IMR-90 (cell line): ENCODE measurements around the gene TEAD1. TPM values are rescaled to one million over a fixed set of nuclear protein-coding genes. Genes with fewer than 3 reads are reported as not detected.

ENCODE experiments used
- ATAC-seq: fragments of 200-7000 bp; cut with Tn5 transposase; 2 replicates; pipeline ENCODE4 v1.9.1; 2020; ENCODE audit warnings: low read depth, mild to moderate bottlenecking, moderate library complexity
- BruUV-seq: library from RNA; stranded (reverse); fragments of 400-500 nt; replicated peaks from 2 replicates; lab custom pipeline; 2021; lab: Mats Ljungman, UMichigan
- CTCF ChIA-PET: fragments of 300-600 bp; formaldehyde crosslinking; extraction: SDS; loops from one replicate; lab custom pipeline; 2021; ENCODE audit warnings: antibody characterized with exemption; lab: Yijun Ruan, JAX
- POLR2A ChIA-PET: fragments of 300-600 bp; sonication (Branson Sonifier 250); formaldehyde crosslinking; loops from one replicate; lab custom pipeline; 2022; ENCODE audit warnings: antibody characterized with exemption; ENCODE audit not compliant: unreplicated experiment; lab: Charles Lee
- DNase-seq: peaks from one replicate; pipeline ENCODE4 v3.0.0; 2013
- H2AFZ ChIP-seq: replicated peaks from 2 replicates; pipeline ENCODE3; 2013; ENCODE audit warnings: low read length, mild to moderate bottlenecking; ENCODE audit not compliant: poor library complexity
- H2AK5ac ChIP-seq: 2 replicates; pipeline ENCODE4 v1.6.1; 2013; ENCODE audit warnings: low read depth, low read length, inconsistent platforms
- H2AK9ac ChIP-seq: replicated peaks from 2 replicates; pipeline ENCODE3; 2013; ENCODE audit warnings: mild to moderate bottlenecking, low read depth, low read length, moderate library complexity; ENCODE audit not compliant: poor library complexity
- H2BK120ac ChIP-seq: 2 replicates; pipeline ENCODE4 v1.6.1; 2013; ENCODE audit warnings: low read depth, low read length, inconsistent platforms
- H2BK15ac ChIP-seq: 3 replicates; pipeline ENCODE4 v1.6.1; 2013; ENCODE audit warnings: low read depth, low read length, inconsistent platforms
- H2BK20ac ChIP-seq: 2 replicates; pipeline ENCODE4 v1.6.1; 2013; ENCODE audit warnings: low read depth, mild to moderate bottlenecking, inconsistent platforms, low read length, moderate library complexity
- H2BK5ac ChIP-seq: 2 replicates; pipeline ENCODE4 v1.6.1; 2013; ENCODE audit warnings: mild to moderate bottlenecking, low read depth, low read length, inconsistent platforms; ENCODE audit not compliant: poor library complexity, severe bottlenecking
- H3K14ac ChIP-seq: replicated peaks from 2 replicates; pipeline ENCODE4 v1.6.1; 2013; ENCODE audit warnings: low read depth, low read length, inconsistent platforms
- H3K18ac ChIP-seq: 2 replicates; pipeline ENCODE4 v1.6.1; 2013; ENCODE audit warnings: low read depth, low read length, control low read depth
- H3K23ac ChIP-seq: 2 replicates; pipeline ENCODE4 v1.6.1; 2013; ENCODE audit warnings: low read depth, low read length, inconsistent platforms
- H3K27ac ChIP-seq: 2 replicates; pipeline ENCODE4 v1.5.1; 2013; ENCODE audit warnings: mild to moderate bottlenecking, control low read depth, low read length; ENCODE audit not compliant: insufficient read depth
- H3K27me3 ChIP-seq: 2 replicates; pipeline ENCODE4 v1.6.1; 2013; ENCODE audit warnings: low read length; ENCODE audit not compliant: control insufficient read depth, insufficient read depth
- H3K36me3 ChIP-seq: 2 replicates; pipeline ENCODE4 v1.6.1; 2013; ENCODE audit warnings: low read length, mixed read lengths; ENCODE audit not compliant: control insufficient read depth, insufficient read depth
- H3K4ac ChIP-seq: 2 replicates; pipeline ENCODE4 v1.6.1; 2013; ENCODE audit warnings: low read depth, low read length, inconsistent platforms
- H3K4me1 ChIP-seq: 2 replicates; pipeline ENCODE4 v1.6.1; 2013; ENCODE audit warnings: low read length, mixed read lengths; ENCODE audit not compliant: control insufficient read depth, insufficient read depth
- H3K4me2 ChIP-seq: 2 replicates; pipeline ENCODE4 v1.6.1; 2013; ENCODE audit warnings: low read depth, mild to moderate bottlenecking, control low read depth, low read length, moderate library complexity
- H3K4me3 ChIP-seq: 2 replicates; pipeline ENCODE4 v1.5.1; 2013; ENCODE audit warnings: low read depth, mild to moderate bottlenecking, control low read depth, low read length, moderate library complexity; ENCODE audit not compliant: insufficient read depth
- H3K56ac ChIP-seq: 2 replicates; pipeline ENCODE4 v1.6.1; 2013; ENCODE audit warnings: low read length, inconsistent platforms; ENCODE audit not compliant: insufficient read depth; ENCODE audit errors: extremely low read depth
- H3K79me1 ChIP-seq, 2 experiments: 2 replicates each; pipeline ENCODE4 v1.6.1; 2013; ENCODE audit warnings: low read length in 2 of 2, inconsistent platforms in 1 of 2, low read depth in 1 of 2
- H3K9ac ChIP-seq: 2 replicates; pipeline ENCODE4 v1.6.1; 2013; ENCODE audit warnings: low read depth, low read length, control low read depth
- H3K9me1 ChIP-seq: 2 replicates; pipeline ENCODE4 v1.6.1; 2013; ENCODE audit warnings: low read length, inconsistent platforms; ENCODE audit not compliant: insufficient read depth
- H3K9me3 ChIP-seq: 2 replicates; pipeline ENCODE4 v1.6.1; 2013; ENCODE audit warnings: low read length; ENCODE audit not compliant: control insufficient read depth, insufficient read depth
- H4K20me1 ChIP-seq: 2 replicates; pipeline ENCODE4 v1.6.1; 2013; ENCODE audit warnings: low read length, inconsistent platforms; ENCODE audit not compliant: insufficient read depth
- H4K5ac ChIP-seq: 2 replicates; pipeline ENCODE4 v1.6.1; 2013; ENCODE audit warnings: mild to moderate bottlenecking, low read depth, low read length, control low read depth
- H4K8ac ChIP-seq, 2 experiments: 2 replicates each; pipeline ENCODE4 v1.6.1; 2013; ENCODE audit warnings: low read depth in 2 of 2, low read length in 2 of 2, control low read depth in 1 of 2, inconsistent platforms in 1 of 2
- H4K91ac ChIP-seq: 2 replicates; pipeline ENCODE4 v1.6.1; 2013; ENCODE audit warnings: low read depth, low read length, inconsistent platforms; ENCODE audit not compliant: insufficient read depth
- BHLHE40 ChIP-seq: fragments of 150-350 bp; IDR thresholded peaks from 2 replicates; pipeline ENCODE4 v1.6.1; 2016; ENCODE audit warnings: mild to moderate bottlenecking, low read depth, low read length
- CHD1 ChIP-seq: IDR thresholded peaks from 2 replicates; pipeline ENCODE4 v1.6.1; 2012; ENCODE audit warnings: low read depth, low read length, improper control_type of control experiment
- CTCF ChIP-seq: conservative IDR thresholded peaks from 2 replicates; pipeline ENCODE4 v1.5.1; 2012; ENCODE audit warnings: mild to moderate bottlenecking, low read depth, low read length, improper control_type of control experiment
- FOS ChIP-seq: fragments of 150-350 bp; IDR thresholded peaks from 2 replicates; pipeline ENCODE4 v1.6.1; 2016; ENCODE audit warnings: low read depth, low read length
- MAFK ChIP-seq: IDR thresholded peaks from 2 replicates; pipeline ENCODE4 v1.6.1; 2012; ENCODE audit warnings: low read depth, low read length, improper control_type of control experiment
- MAZ ChIP-seq: IDR thresholded peaks from 2 replicates; pipeline ENCODE4 v1.6.1; 2012; ENCODE audit warnings: low read depth, mild to moderate bottlenecking, low read length, improper control_type of control experiment, moderate library complexity, borderline replicate concordance
- NFE2L2 ChIP-seq: fragments of 150-350 bp; IDR thresholded peaks from 2 replicates; pipeline ENCODE4 v1.6.1; 2016; ENCODE audit warnings: low read depth, mild to moderate bottlenecking, low read length
- POLR2A ChIP-seq: IDR thresholded peaks from 2 replicates; pipeline ENCODE4 v1.6.1; 2012; ENCODE audit warnings: mild to moderate bottlenecking, low read depth, low read length
- RAD21 ChIP-seq: IDR thresholded peaks from 2 replicates; pipeline ENCODE4 v1.6.1; 2012; ENCODE audit warnings: low read length, improper control_type of control experiment
- RCOR1 ChIP-seq: IDR thresholded peaks from 2 replicates; pipeline ENCODE4 v1.6.1; 2012; ENCODE audit warnings: mild to moderate bottlenecking, low read length, improper control_type of control experiment; ENCODE audit not compliant: insufficient replicate concordance
- RFX5 ChIP-seq: IDR thresholded peaks from 2 replicates; pipeline ENCODE4 v1.8.0; 2012; ENCODE audit warnings: low read depth, mild to moderate bottlenecking, low read length, moderate library complexity
- SMC3 ChIP-seq: fragments of 150-350 bp; IDR thresholded peaks from 2 replicates; pipeline ENCODE4 v1.6.1; 2016; ENCODE audit warnings: low read depth, mild to moderate bottlenecking, antibody characterized with exemption, low read length, moderate library complexity
- USF2 ChIP-seq: fragments of 150-350 bp; IDR thresholded peaks from 2 replicates; pipeline ENCODE4 v1.6.1; 2017; ENCODE audit warnings: mild to moderate bottlenecking, antibody characterized with exemption, low read length, low read depth
- WGBS, 2 experiments: methylation state at CpG; one replicate each; pipeline versions ENCODE4 v1.1.5 to v1.1.7; 2013; ENCODE audit warnings: missing lambda C conversion rate in 2 of 2; ENCODE audit not compliant: insufficient read length in 1 of 2; ENCODE audit errors: extremely low coverage in 2 of 2; 5-methylcytosine and 5-hydroxymethylcytosine counted together
- dilution Hi-C: fragments of 300-500 bp; cut with HindIII; formaldehyde crosslinking; loops from one replicate; pipeline ENCODE4 v1.14.3; 2018; ENCODE audit warnings: low sequenced_read_pairs; ENCODE audit not compliant: unreplicated experiment
- in situ Hi-C: fragments of 300-500 bp; cut with MboI; formaldehyde crosslinking; loops from 3 replicates; pipeline ENCODE4 v1.14.3; 2019; ENCODE audit warnings: low sequenced_read_pairs, inconsistent platforms, mixed read lengths
- intact Hi-C: fragments of 100-400 bp; cut with micrococcal nuclease; formaldehyde crosslinking; loops from 2 replicates; pipeline ENCODE4 v1.10.0; 2022
- polyA plus RNA-seq, 3 experiments: library from polyadenylated mRNA; depleted of rRNA; stranded (reverse); fragments of >200 nt; gene quantifications; 2 replicates each; pipeline ENCODE4 v1.2.3, GENCODE V29; 2012; ENCODE audit warnings: low replicate concordance in 1 of 3
- total RNA-seq: library from RNA; depleted of rRNA; stranded (reverse); fragments of >200 nt; gene quantifications from 2 replicates; pipeline ENCODE4 v1.2.3, GENCODE V29; 2012
- TF ChIP-seq, protein P1 (sequence below): fragments of 150-350 bp; IDR thresholded peaks from 2 replicates; pipeline ENCODE4 v1.6.1; 2016; ENCODE audit warnings: low read depth, mild to moderate bottlenecking, low read length, moderate library complexity, borderline replicate concordance

The TEAD1 gene
- total and polyA plus RNA-seq, 2 of the 4 experiments (the other 2 are of a cell fraction): 51.8 to 69.2 TPM

- Histone ChIP-seq H3K4me2 (peak overlapping the region; percentile 80), H4K8ac (peak overlapping the region; percentile 35 to 87), H3K56ac (peak overlapping the region; percentile 83), H3K9ac (peak overlapping the region; percentile 48), H2BK20ac (peak overlapping the region; percentile 91), H3K9me1 (peaks cover 36% of the 10 kb centered on the region), H2AK5ac (peak overlapping the region; percentile 72), H3K4me1 (peaks cover 45% of the 10 kb centered on the region), H3K14ac (peak overlapping the region; percentile 95), H3K4me3 (peak overlapping the region; percentile 0; the same call in 1 of the 2 replicates), H3K9me3 (no peaks in the 10 kb centered on the region), H3K27me3 (no peaks in the 10 kb centered on the region), H2BK15ac (peak overlapping the region; percentile 59; the same call in 2 of the 3 replicates), H4K5ac (peak overlapping the region; percentile 14), H3K4ac (peak overlapping the region; percentile 80), H2AFZ (peak overlapping the region; percentile 74), H2AK9ac (peak overlapping the region; percentile 43), H3K79me1 (peaks cover 17 to 83% of the 10 kb centered on the region in 2 experiments; a peak in 3 of 4 replicates), H4K20me1 (peaks cover 91% of the 10 kb centered on the region), H2BK120ac (peak overlapping the region; percentile 88), H3K23ac (peak overlapping the region; percentile 93), H3K36me3 (no peaks in the 10 kb centered on the region; the same call in 1 of the 2 replicates), H3K18ac (peak overlapping the region; percentile 72), H3K27ac (peak overlapping the region; percentile 76), H2BK5ac (peak overlapping the region; percentile 87), H4K91ac (peak overlapping the region; percentile 85)
- BruUV-seq: TSS peak; percentile 8
- in situ Hi-C loops (no loop called here), dilution Hi-C loops (loop anchor here (25.0 kb wide), 1 partner anchor 194 kb away; no protein-coding TSS in a partner anchor), intact Hi-C loops (loop anchor here (5.0 kb wide), 3 partner anchors 79 to 406 kb away; no protein-coding TSS in a partner anchor)
- WGBS, 2 experiments: 0% methylated on average over 4 of the region's 13 CpGs; no CpG with 5 or more reads in 1 of the 2 experiments
- ATAC-seq: peak; percentile 76
- ChIA-PET POLR2A (no interaction called here), CTCF (interaction anchor here (0.7 to 1.3 kb wide), 3 partner anchors 195 to 362 kb away, joined by 3 to 4 read pairs (median 4); no protein-coding TSS in a partner anchor)
- DNase-seq: peak; percentile 99
- TF ChIP-seq NFE2L2: no peak
- no peak for TF ChIP-seq SMC3
- peak; percentile 83 for TF ChIP-seq POLR2A
- TF ChIP-seq MAFK: no peak
- peak; percentile 4; the same call in 1 of the 2 replicates for TF ChIP-seq BHLHE40
- no peak; the same call in 1 of the 2 replicates for TF ChIP-seq CHD1
- TF ChIP-seq RCOR1: no peak
- no peak for TF ChIP-seq MAZ
- peak; percentile 65 for TF ChIP-seq USF2
- TF ChIP-seq CTCF: no peak
- TF ChIP-seq RAD21: peak; percentile 10; the same call in 1 of the 2 replicates
- peak; percentile 92 for TF ChIP-seq FOS
- TF ChIP-seq, protein P1, sequence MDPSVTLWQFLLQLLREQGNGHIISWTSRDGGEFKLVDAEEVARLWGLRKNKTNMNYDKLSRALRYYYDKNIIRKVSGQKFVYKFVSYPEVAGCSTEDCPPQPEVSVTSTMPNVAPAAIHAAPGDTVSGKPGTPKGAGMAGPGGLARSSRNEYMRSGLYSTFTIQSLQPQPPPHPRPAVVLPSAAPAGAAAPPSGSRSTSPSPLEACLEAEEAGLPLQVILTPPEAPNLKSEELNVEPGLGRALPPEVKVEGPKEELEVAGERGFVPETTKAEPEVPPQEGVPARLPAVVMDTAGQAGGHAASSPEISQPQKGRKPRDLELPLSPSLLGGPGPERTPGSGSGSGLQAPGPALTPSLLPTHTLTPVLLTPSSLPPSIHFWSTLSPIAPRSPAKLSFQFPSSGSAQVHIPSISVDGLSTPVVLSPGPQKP: no peak
- no peak for TF ChIP-seq RFX5
Observed at GRCh38 chr11:12693479-12694182, 19.4 kb downstream of the TEAD1 start.
